Activated effector memory CD4-positive, alpha-beta T cell treated with Interleukin-2 at 50 U/mL for 16 hours (primary cell): ENCODE results near the gene TOMM34.

Source experiments
- DNase-seq: peaks from one replicate; pipeline ENCODE4 v3.0.0-alpha.2; 2020

TOMM34 gene

DNA sequence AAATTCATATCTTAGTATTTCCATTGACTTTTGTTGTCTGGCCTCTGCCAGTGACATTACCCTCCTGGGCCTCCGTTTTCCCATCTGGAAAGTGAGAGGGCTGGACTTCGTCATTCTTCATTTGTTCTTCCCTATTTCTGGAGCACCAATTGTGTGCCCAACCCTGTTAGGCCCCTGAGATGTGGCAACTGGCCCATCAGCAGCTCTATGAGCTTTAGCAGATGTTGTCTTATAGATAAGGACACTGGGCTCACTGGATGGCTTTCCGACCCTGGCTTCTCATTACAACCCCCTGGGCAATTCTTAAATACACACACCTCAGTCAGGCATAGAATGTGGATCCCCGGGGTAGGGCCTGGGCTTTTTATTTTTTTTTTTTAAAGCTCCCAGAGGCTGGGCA is 35.7 kb downstream of the TOMM34 start:
- no peak for DNase-seq

DNA sequence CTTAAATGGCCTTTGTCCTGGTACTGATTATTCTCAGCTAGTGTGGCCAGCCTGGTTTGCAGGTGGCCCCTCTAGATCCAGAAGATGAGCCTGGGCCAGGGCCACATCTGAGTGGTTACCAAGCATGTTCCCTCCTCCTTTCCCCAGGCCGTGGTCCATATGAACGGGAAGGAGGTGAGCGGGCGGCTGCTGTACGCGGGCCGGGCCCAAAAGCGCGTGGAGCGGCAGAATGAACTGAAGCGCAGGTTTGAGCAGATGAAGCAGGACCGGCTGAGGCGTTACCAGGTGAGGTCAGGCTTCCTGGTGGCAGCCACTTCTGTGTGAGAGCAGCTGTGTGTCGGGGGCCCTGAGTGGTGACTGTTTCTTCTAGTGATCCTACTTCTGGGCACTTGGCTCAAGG is 38.8 kb downstream of the TOMM34 start:
- no peak for DNase-seq

DNA sequence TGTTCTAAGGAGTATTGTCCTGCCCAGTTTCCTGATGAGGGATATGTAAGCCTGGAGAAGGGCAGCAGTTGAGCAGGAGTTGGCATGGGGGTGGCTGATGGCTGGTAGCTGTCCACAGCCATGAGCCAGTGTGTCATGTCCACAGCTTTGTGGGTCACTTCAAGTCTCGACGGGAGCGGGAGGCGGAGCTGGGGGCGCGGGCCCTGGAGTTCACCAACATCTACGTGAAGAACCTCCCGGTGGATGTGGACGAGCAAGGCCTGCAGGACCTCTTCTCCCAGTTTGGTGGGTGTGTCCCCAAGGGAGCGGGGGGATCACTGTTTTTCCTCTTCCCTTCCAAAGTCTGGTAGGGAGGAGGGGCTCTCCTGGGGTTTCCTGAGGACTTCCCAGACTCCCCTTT is 41.4 kb downstream of the TOMM34 start:
- DNase-seq = no peak

DNA sequence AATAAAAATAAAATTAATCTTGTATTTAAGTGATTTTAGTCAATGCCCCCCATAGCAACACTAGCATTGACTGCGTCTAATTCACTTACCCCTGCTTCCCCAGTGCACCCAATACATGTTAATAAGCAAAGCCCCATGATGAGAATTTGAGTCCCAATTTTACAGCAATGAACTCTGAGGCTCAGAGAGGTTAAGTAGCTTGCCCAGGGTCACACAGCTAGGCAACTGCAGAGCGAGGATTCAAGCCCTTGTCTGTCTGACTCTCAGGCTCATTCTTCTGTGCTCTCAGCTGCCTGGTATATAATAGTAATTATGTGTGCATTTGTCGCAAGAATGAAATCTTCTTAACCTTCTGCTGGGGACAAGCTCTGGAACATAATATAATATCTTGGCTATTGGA is 41.9 kb downstream of the TOMM34 start:
- DNase-seq = no peak

DNA sequence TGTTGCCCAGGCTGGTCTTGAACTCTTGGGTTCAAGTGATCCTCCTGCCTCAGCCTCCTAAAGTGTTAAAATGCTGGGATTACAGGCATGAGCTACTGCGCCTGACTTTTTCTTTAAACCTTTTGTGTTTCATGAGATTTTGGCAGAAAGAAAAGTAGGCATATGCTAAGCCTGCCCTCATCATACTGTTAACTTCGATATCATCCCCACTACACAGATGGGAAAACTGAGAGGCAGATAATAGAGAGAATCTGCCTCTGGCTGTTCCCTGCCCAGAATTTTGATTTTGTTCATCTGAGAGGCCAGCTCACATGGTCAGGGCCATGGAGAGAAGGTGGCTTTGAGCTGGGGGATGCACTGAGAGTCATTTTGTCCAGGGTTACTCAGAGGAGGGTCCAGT is 42.8 kb downstream of the TOMM34 start:
- no peak for DNase-seq

DNA sequence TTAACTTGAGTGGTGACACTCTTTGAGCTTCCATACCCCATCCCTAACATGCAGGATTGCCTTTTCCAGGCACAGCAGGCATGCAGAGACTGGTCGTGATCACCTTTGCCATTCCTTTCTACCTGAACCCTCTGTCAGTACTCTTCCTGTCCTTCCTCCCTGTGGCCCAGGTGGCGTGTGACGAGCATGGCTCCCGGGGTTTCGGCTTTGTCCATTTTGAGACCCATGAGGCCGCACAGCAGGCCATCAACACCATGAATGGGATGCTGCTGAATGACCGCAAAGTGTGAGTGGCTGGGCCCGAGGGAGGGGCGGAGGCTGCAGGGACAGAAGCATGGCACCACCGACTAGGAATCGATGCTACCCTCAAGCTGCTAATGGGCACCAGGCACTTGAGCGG is 43.6 kb downstream of the TOMM34 start:
- DNase-seq = no peak

DNA sequence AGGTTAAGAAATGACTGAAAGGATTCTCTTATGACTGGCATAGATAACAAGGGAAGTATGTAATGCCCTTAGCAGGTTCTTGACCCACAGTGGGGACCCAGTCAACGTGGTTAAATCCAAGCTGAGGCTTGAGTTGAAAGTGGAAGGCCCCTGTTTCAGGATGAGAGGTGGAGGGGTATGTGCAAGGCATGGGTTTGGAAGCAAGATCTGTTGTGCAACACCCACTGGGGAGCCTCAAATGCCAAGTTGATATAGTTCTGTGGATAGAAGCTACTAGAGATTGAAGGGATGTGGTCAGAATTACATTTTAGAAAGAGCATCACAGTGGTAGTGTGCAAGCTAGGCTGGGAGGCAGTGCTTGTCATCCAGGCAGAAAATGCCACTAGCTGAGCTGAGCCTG is 45.3 kb downstream of the TOMM34 start:
- no peak for DNase-seq

DNA sequence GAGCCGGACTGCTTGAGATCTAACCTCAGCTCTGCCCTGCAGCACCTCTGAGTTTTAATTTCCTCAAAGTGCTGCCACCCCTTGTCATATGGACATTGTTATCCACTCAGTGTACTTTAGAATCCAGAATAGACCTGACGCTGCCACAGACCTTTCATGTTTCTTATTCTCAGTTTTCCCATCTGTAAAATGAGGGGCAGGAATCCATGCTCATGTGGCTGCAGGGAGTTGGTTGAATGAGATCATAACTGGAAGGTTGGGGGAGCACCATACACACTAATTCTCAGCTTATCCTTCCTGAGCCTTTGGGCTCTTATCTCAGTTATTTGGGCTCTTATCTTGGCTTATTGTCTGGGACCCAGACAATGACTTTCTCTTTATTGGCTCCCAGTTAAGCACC is 48.0 kb downstream of the TOMM34 start:
- no peak for DNase-seq

DNA sequence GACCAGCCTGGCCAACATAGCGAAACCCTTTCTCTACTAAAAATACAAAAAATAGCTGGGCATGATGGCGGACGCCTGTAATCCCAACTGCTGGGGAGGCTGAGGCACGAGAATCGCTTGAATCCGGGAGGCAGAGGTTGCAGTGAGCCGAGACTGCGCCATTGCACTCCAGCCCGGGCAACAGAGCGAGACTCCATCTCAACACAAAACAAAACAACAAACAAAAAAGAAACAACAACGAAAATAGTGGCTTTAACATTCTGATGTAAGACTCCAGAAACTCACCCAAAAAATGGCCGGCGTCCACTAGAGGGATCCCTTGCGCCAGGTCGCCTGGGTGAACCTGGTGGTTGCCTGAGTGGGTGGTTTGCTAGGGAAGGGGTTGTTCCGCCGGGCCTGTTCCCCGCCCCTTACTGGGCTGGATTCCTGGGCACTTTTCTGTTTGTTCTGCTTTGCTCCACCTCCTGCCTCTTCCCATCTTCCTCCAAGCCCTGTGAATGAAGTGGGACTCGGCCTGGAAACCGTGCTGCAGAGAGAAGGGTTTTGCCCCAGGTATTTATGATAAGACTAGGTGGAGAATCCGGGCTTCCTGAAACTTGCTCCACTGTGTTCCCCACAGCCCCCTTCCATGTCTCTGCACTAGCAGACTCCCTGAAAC is 48.8 kb downstream of the TOMM34 start:
- DNase-seq = peak; percentile 24

DNA sequence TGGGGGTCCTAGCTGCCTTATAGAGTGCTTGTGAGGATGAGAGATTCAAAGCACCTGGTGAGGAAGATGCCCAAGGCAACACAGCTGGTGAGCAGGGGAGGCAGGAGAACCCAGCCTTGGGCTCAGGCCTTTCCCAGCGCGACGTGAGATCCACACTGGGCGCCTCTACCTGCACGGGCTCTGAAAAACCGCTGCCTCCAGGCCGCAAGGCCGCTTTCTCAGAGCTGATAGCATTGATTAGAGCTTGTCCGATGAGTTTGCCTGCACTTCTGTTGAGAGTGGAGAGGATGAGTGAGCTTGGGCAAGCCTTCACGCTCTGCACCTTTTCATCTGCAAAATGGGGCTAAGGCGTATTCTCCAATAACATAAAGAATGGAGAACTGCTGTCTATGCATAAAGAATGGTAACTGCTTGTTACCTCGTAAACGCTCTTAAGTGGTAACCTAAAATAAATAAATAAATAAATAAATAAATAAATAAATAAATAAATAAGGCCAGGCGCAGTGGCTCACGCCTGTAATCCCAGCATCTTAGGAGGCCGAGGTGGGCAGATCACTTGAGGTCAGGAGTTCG is 49.4 kb downstream of the TOMM34 start:
- DNase-seq = no peak

DNA sequence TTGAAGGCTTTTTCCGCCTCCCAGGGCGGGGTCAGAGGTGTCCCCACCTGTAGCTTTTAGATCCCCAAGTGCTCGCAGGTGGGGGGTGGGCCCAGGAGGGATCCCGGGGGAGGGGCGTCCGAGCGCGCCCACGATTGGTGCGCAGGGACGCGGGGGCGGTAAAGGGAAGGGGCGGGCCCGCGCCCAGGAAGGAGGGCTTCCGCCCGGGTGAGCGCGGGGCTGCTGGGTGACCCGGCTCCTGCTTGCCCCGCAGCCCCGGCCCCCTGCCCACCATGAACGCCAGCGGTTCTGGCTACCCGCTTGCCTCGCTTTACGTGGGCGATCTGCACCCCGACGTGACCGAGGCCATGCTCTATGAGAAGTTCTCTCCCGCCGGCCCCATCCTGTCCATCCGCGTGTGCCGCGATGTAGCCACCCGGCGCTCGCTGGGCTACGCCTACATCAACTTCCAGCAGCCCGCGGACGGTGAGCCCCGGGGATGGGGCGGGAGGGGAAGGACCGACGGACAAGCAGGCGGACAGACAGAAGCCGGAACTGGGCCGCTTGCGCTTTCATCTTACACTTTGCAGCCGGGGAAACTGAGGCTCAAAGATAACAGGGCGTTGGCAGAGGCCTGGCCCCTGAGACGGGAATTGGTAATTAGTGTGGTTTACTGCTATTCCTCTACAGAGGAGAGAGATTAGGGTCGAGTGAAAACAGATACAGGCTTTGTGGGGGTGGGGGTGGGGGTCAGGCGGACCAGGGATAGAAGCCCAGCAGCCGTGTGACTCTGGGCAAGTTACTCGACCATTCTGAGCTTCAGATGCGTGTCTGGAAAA is 50.1 kb downstream of the TOMM34 start, which contains the start of gene PABPC1L:
Gene PABPC1L (plus strand): TSS at position 189 of the 818 bp plus-strand sequence. CDS start 84 bp downstream, at position 273.
- DNase-seq = peak; percentile 67

DNA sequence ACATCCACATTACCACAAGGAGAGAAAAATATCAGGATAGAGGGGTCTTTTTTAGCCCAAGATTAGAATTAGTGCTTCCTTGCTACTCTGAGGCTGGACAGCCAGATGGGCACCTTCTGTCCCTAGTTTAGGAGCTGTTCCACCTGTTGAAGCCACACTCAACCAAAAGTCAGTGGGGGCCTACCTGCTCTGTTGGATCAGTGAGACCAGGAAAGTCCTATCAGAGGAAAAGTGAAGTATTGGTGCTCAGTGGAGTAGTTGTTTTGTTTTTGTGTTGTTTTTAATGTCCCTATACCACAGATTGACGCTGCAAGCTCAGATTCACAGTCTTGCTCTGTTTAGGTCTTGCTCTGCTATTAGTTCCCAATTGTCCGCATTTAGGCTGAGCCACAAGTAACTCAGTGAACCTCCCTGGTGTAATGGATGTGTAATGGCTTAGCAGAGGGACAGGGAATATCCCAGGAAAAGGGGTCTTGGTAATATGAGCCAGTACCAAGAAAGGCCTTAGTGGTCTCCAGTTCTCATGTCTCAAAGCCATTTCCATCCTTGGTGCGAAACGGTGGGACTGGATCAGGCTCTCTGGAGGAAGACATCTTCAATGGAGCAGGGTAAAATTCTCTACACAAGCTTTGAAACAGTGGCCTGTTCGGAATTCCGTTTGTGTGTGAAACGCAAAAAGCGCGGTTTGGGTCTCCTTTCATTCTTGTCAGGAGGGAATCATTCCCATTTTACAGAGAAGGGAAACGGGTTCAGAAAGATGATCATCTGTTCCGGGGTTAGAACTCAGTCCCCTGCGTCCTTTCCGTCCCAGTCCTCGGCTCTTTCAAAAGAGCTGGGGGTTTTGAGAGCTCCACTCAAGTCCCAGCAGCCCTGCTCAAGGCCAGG is 51.0 kb downstream of the TOMM34 start:
- DNase-seq = no peak

DNA sequence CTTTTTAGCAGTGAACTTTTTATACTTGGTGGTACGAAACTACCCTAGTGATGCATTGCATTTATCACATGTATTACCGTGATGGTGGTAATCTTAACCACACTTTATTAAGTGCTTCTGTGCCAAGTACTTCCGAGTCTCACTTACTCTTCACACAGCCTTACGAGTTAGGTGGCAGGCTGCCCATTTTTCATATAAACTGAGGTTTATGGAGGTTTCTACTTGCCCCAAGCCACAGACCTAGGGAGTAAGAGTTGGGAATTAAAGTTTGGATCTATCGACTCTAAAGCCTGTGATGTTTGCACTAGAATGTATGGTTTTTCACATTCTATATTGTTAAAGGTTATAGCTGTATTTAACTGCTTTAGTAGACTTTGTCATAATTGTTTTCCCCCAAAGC is 55.8 kb downstream of the TOMM34 start:
- DNase-seq = no peak

DNA sequence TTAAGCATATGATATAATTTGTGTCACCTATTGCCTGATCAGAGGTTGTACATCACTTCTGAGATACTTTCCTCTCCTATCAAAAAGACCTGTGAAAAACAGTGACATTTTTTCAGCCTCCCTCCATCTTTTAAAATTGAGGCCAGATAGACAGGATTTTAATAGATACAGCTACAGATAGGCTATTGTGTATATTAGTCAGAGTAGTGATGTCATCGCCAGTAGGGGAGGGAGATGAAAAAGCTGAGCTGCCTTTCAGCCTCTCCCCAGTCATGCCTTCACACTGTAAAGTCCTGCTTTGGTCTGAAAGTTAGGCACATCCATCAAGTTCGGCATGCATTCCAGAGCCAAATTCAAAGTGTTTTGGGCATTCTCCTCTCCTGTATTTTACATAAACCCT is 58.2 kb downstream of the TOMM34 start:
- DNase-seq = no peak

DNA sequence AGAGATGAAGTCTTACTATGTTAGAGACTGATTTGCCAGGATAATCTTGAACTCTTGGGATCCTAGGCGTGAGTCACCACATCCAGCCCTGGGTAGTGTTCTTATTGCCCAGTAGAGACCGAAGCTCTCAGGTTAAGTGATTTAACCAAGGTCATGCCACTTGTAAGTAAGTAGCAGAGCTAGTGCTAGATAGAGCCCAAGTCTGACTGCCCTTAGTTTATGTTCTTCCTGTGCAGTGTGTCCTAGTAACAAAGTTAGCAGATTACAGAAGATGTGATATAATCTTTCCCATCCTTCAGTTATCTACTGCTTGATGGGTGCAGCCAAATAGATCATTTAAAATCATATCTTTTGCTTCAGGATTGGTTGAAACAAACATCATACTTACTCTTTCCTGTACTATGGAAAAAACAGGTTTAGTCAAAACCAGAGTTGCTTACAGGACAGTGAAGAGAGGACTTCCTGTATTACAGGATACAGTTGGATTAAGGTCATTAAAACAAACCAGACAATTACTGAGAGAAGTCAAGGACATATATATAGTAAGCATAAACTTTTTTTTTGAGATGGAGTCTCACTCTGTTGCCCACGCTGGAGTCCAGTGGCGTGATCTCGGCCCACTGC is 59.9 kb downstream of the TOMM34 start:
- DNase-seq = no peak

DNA sequence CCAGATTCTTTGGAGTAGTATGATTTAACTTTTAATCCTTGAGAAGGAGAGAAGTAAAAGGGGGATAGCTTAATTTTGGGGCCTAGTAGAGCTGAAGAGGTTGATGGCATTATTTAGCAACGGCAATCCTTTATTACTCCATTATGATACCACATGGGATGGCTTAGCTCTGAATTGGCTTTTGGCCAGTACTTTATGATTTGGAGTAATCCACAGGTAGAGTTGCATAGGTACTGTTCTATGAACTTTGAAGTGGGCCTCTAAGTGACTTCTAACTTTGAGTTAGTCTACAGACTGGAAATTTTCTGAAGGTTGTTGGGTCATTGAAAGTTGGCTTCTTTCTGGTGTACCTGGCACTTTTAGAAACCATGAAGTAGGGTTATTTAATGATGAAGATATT is 63.1 kb downstream of the TOMM34 start:
- no peak for DNase-seq

DNA sequence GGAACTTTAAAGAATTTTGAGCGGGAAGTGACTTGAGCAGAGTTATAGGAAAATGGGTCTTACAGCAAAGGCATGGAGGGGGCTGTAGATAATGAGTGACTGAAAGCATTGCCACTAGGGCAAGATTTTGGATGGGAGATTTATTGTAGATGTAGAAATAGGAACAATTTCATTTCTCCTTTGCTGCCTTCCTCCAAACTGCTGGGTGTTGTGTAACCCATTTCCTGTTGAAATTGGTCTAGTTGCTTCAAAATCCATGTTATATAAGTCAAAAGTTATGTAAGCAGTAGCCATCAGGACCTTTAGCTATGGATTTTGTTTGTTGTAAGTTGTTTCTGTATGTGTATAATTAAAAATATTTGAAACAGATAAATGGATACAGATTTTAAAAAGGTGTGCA is 63.6 kb downstream of the TOMM34 start:
- DNase-seq = no peak

DNA sequence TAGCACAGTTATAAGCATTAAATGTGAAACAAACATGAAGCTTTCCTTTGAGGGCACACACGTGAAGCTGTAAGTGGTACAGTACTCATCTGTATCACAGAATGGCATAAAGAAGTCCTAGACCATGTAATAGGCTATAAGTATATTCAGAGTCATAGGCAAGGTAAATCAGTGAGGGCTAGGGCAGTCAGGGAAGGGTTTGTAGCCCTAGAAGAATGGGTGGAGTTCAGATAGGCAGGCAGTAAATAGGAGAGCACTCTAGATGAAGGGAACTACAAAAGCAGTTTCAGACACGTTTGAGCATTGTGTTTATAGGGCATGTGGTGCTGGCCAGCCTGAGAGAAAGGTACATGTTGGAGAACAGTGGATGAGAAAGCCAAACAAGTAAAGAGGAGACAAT is 65.2 kb downstream of the TOMM34 start:
- DNase-seq = no peak
